Mesenchymal stem cell (in vitro differentiated cells and primary cell): ENCODE data around the gene LUZP1.

ENCODE experiments used
- DNase-seq: peaks from one replicate; pipeline ENCODE4 v3.0.0-alpha.2; 2013
- H2AFZ ChIP-seq: one replicate; pipeline ENCODE4 v1.6.1; 2013; ENCODE audit warnings: low read depth, mild to moderate bottlenecking, control low read depth, inconsistent platforms, low read length, moderate library complexity
- H2AK5ac ChIP-seq: 2 replicates; pipeline ENCODE4 v1.6.1; 2013; ENCODE audit warnings: low read length, moderate library complexity, mild to moderate bottlenecking, inconsistent platforms; ENCODE audit not compliant: severe bottlenecking
- H2BK120ac ChIP-seq: one replicate; pipeline ENCODE4 v1.6.1; 2013; ENCODE audit warnings: low read depth, mild to moderate bottlenecking, inconsistent platforms, low read length, moderate library complexity
- H2BK12ac ChIP-seq, 2 experiments: one replicate each; pipeline ENCODE4 v1.6.1; 2013; ENCODE audit warnings: inconsistent platforms in 2 of 2, low read length in 2 of 2, mild to moderate bottlenecking in 2 of 2, moderate library complexity in 2 of 2, control low read depth in 1 of 2
- H2BK15ac ChIP-seq: one replicate; pipeline ENCODE4 v1.6.1; 2013; ENCODE audit warnings: mild to moderate bottlenecking, low read depth, inconsistent platforms; ENCODE audit not compliant: poor library complexity, severe bottlenecking
- H2BK5ac ChIP-seq: 2 replicates; pipeline ENCODE4 v1.6.1; 2013; ENCODE audit warnings: low read depth, mild to moderate bottlenecking, low read length, control low read depth, inconsistent platforms; ENCODE audit not compliant: poor library complexity, severe bottlenecking
- H3K14ac ChIP-seq, 2 experiments: one replicate each; pipeline ENCODE4 v1.6.1; 2013; ENCODE audit warnings: inconsistent platforms in 2 of 2, low read length in 2 of 2, control low read depth in 1 of 2, mild to moderate bottlenecking in 1 of 2, moderate library complexity in 1 of 2
- H3K18ac ChIP-seq, 2 experiments: one replicate each; pipeline ENCODE4 v1.6.1; 2013; ENCODE audit warnings: inconsistent platforms in 2 of 2, low read length in 2 of 2, control low read depth in 1 of 2, low read depth in 1 of 2, mild to moderate bottlenecking in 1 of 2
- H3K23ac ChIP-seq, 2 experiments: one replicate each; pipeline ENCODE4 v1.6.1; 2013; ENCODE audit warnings: inconsistent platforms in 2 of 2, low read length in 2 of 2, mild to moderate bottlenecking in 2 of 2, moderate library complexity in 2 of 2, control low read depth in 1 of 2
- H3K27ac ChIP-seq: 2 replicates; pipeline ENCODE4 v1.5.1; 2013; ENCODE audit warnings: mild to moderate bottlenecking, moderate library complexity, low read length, control low read depth, inconsistent platforms; ENCODE audit not compliant: poor library complexity, severe bottlenecking
- H3K27me3 ChIP-seq, 2 experiments: 2 replicates each; pipeline versions ENCODE4 v1.6.1 to v1.7.0; 2013; ENCODE audit warnings: low read length in 2 of 2, mild to moderate bottlenecking in 2 of 2, moderate library complexity in 2 of 2, control low read depth in 1 of 2, inconsistent platforms in 1 of 2; ENCODE audit not compliant: control insufficient read depth in 1 of 2, insufficient read depth in 1 of 2
- H3K36me3 ChIP-seq, 2 experiments: 2 replicates each; pipeline versions ENCODE4 v1.6.1 to v1.7.0; 2013; ENCODE audit warnings: low read length in 2 of 2, control low read depth in 1 of 2, inconsistent platforms in 1 of 2, low read depth in 1 of 2, mild to moderate bottlenecking in 1 of 2; ENCODE audit not compliant: insufficient read depth in 2 of 2, control insufficient read depth in 1 of 2
- H3K4ac ChIP-seq, 2 experiments: one replicate each; pipeline ENCODE4 v1.6.1; 2013; ENCODE audit warnings: inconsistent platforms in 2 of 2, low read length in 2 of 2, mild to moderate bottlenecking in 2 of 2, moderate library complexity in 2 of 2, control low read depth in 1 of 2, low read depth in 1 of 2
- H3K4me1 ChIP-seq: 2 replicates; pipeline ENCODE4 v1.6.1; 2013; ENCODE audit warnings: low read depth, low read length, control low read depth; ENCODE audit not compliant: control insufficient read depth, insufficient read depth
- H3K4me2 ChIP-seq: 2 replicates; pipeline ENCODE4 v1.6.1; 2013; ENCODE audit warnings: low read length, mild to moderate bottlenecking, inconsistent platforms; ENCODE audit not compliant: poor library complexity, severe bottlenecking
- H3K4me3 ChIP-seq, 2 experiments: 2 replicates each; pipeline versions ENCODE4 v1.5.1 to v1.7.0; 2013; ENCODE audit warnings: low read length in 2 of 2, mild to moderate bottlenecking in 2 of 2, control low read depth in 1 of 2, low read depth in 1 of 2; ENCODE audit not compliant: insufficient read depth in 1 of 2
- H3K79me1 ChIP-seq: replicated peaks from 2 replicates; pipeline ENCODE4 v1.6.1; 2013; ENCODE audit warnings: mild to moderate bottlenecking, control low read depth, low read length, inconsistent platforms; ENCODE audit not compliant: poor library complexity, severe bottlenecking
- H3K9ac ChIP-seq: 2 replicates; pipeline ENCODE4 v1.7.0; 2013; ENCODE audit warnings: mild to moderate bottlenecking, low read length, moderate library complexity
- H3K9me3 ChIP-seq: 2 replicates; pipeline ENCODE4 v1.7.0; 2013; ENCODE audit warnings: mild to moderate bottlenecking, low read length; ENCODE audit not compliant: control insufficient read depth
- H4K8ac ChIP-seq: one replicate; pipeline ENCODE4 v1.6.1; 2013; ENCODE audit warnings: inconsistent platforms, mild to moderate bottlenecking, low read length, moderate library complexity
- H4K91ac ChIP-seq: one replicate; pipeline ENCODE4 v1.6.1; 2013; ENCODE audit warnings: mild to moderate bottlenecking, low read length, inconsistent platforms
- WGBS: methylation state at CpG from one replicate; pipeline ENCODE4 v1.1.7; 2013; ENCODE audit warnings: mixed read lengths; 5-methylcytosine and 5-hydroxymethylcytosine counted together

LUZP1 gene

DNA sequence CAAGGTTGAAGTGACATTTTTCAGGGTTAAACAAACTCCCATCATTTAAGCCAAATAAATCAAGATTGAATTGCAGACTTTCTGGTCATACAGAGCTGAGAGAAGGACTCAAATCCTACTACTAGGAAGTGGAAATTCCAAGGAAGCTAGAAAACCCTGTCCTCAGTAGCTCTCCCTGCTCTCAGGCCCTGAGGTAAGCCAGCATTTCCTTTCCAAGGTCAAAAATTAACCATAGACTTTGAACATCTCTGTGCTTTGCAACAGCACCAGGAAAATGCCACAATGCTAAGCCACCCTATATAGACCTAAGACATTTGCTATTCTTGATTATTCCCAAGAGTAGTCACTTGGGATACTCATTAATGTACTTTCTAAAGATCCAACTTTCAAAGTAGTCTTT is 45.1 kb downstream of the LUZP1 start:
- peaks cover 1% of the 10 kb centered on the region for H3K79me1 ChIP-seq
- no peak overlapping the region for H3K18ac ChIP-seq
- no peak overlapping the region for H4K8ac ChIP-seq
- no peaks in the 10 kb centered on the region for H3K9me3 ChIP-seq
- H2AFZ ChIP-seq, result no peak overlapping the region
- H3K9ac ChIP-seq, result no peak overlapping the region
- H3K4ac ChIP-seq, result no peak overlapping the region
- no peak overlapping the region for H2AK5ac ChIP-seq
- no peak overlapping the region for H3K14ac ChIP-seq
- H2BK12ac ChIP-seq, result no peak overlapping the region
- no peaks in the 10 kb centered on the region for H3K27me3 ChIP-seq
- no peak overlapping the region for H3K23ac ChIP-seq
- H3K27ac ChIP-seq, result peak overlapping the region; percentile 64
- H3K4me1 ChIP-seq, result peaks cover 11% of the 10 kb centered on the region
- no peak overlapping the region for H3K4me2 ChIP-seq
- H3K4me3 ChIP-seq, result no peak overlapping the region
- no peak overlapping the region for H4K91ac ChIP-seq
- H3K36me3 ChIP-seq, result no peaks in the 10 kb centered on the region
- H2BK120ac ChIP-seq, result no peak overlapping the region
- no peak overlapping the region for H2BK15ac ChIP-seq
- DNase-seq, result no peak
- H2BK5ac ChIP-seq, result no peak overlapping the region

DNA sequence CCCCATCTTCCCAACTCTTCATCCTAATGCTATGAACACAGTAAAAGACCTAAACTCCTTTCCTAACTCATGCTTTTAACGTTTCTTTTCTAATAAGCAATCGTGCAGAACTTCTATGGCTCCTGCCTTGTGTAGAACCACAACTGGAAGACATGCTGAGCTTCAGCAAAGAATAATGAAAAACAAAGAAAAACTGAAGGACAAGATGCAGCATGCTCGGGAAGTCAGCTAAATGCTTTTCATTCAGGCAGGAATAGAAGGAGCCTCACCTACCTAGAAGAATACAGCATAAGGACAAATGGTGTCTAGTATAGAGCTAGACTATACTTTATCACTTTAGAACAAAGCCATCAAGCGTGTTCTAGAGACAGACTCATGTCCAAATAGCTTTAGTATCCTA is 45.9 kb downstream of the LUZP1 start:
- DNase-seq, result no peak
- no peak overlapping the region for H3K18ac ChIP-seq
- H3K4me1 ChIP-seq, result peaks cover 11% of the 10 kb centered on the region
- peak overlapping the region in 1 of 2 experiments; percentile 22 for H3K4me3 ChIP-seq
- H3K9me3 ChIP-seq, result no peaks in the 10 kb centered on the region
- H3K27me3 ChIP-seq, result no peaks in the 10 kb centered on the region
- H3K27ac ChIP-seq, result no peak overlapping the region
- H2BK120ac ChIP-seq, result no peak overlapping the region
- peaks cover 0 to 3% of the 10 kb centered on the region in 2 experiments for H3K36me3 ChIP-seq
- H3K4ac ChIP-seq, result no peak overlapping the region
- no peak overlapping the region for H4K8ac ChIP-seq
- H3K79me1 ChIP-seq, result peaks cover 1% of the 10 kb centered on the region
- H2BK15ac ChIP-seq, result no peak overlapping the region
- no peak overlapping the region for H4K91ac ChIP-seq
- 81% methylated on average over 4 of the region's 4 CpGs for WGBS
- H2AFZ ChIP-seq, result no peak overlapping the region
- no peak overlapping the region for H3K9ac ChIP-seq
- H2BK12ac ChIP-seq, result no peak overlapping the region
- no peak overlapping the region for H2AK5ac ChIP-seq
- no peak overlapping the region for H3K14ac ChIP-seq
- H3K23ac ChIP-seq, result no peak overlapping the region
- H3K4me2 ChIP-seq, result no peak overlapping the region
- H2BK5ac ChIP-seq, result no peak overlapping the region

- Histone ChIP-seq H4K91ac (no peak overlapping the region), H3K4me2 (no peak overlapping the region), H3K14ac (no peak overlapping the region), H3K9me3 (no peaks in the 10 kb centered on the region), H3K4ac (no peak overlapping the region), H3K18ac (no peak overlapping the region), H2AFZ (no peak overlapping the region), H2BK120ac (no peak overlapping the region), H2BK12ac (peak overlapping the region in 1 of 2 experiments; percentile 71), H3K4me1 (peaks cover 11% of the 10 kb centered on the region), H2BK5ac (no peak overlapping the region), H3K79me1 (peaks cover 2% of the 10 kb centered on the region), H3K9ac (no peak overlapping the region), H3K23ac (peak overlapping the region in 1 of 2 experiments; percentile 23), H2BK15ac (no peak overlapping the region), H2AK5ac (no peak overlapping the region), H3K4me3 (peak overlapping the region in 1 of 2 experiments; percentile 22), H4K8ac (no peak overlapping the region), H3K27ac (no peak overlapping the region), H3K27me3 (no peaks in the 10 kb centered on the region), H3K36me3 (peaks cover 0 to 3% of the 10 kb centered on the region in 2 experiments)
- 57% methylated on average over 4 of the region's 4 CpGs for WGBS
- DNase-seq, result peak; percentile 71
Observed at GRCh38 chr1:23122023-23122748, 46.5 kb downstream of the LUZP1 start.

DNA sequence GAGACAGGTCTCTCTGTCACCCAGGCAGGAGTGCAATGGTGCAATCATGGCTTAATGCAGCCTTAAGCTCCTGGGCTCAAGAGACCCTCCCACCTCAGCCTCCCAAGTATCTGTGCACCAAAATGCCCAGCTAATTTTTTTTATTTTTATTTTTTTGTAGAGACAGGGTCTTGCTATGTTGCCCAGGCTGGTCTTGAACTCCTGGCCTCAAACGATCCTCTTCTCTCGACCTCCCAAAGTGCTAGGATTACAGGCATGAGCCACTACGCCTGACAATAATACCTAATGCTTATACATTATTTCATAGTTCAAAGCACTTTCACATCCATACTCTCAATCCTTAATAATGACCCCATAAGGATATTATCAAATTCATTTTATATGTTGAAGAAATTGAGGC is 48.3 kb downstream of the LUZP1 start:
- H3K9ac ChIP-seq, result no peak overlapping the region

More for the DNA sequence above, 48.3 kb downstream of the LUZP1 start:
- H3K4ac ChIP-seq, result no peak overlapping the region
- no peak overlapping the region for H2BK12ac ChIP-seq
- H3K36me3 ChIP-seq, result peaks cover 0 to 3% of the 10 kb centered on the region in 2 experiments
- no peak overlapping the region for H3K23ac ChIP-seq
- no peak overlapping the region for H4K8ac ChIP-seq
- H3K27me3 ChIP-seq, result no peaks in the 10 kb centered on the region
- peaks cover 4% of the 10 kb centered on the region for H3K79me1 ChIP-seq
- H3K4me2 ChIP-seq, result no peak overlapping the region
- H4K91ac ChIP-seq, result no peak overlapping the region
- no peak overlapping the region for H3K27ac ChIP-seq
- no peak overlapping the region for H2BK5ac ChIP-seq
- no peak overlapping the region for H2AFZ ChIP-seq
- no peak overlapping the region for H3K18ac ChIP-seq
- no peaks in the 10 kb centered on the region for H3K9me3 ChIP-seq
- H2BK120ac ChIP-seq, result no peak overlapping the region
- no peak for DNase-seq
- peaks cover 12% of the 10 kb centered on the region for H3K4me1 ChIP-seq
- no peak overlapping the region for H2AK5ac ChIP-seq
- no peak overlapping the region for H3K14ac ChIP-seq
- 94% methylated on average over 3 of the region's 3 CpGs for WGBS
- H3K4me3 ChIP-seq, result no peak overlapping the region
- H2BK15ac ChIP-seq, result no peak overlapping the region
